Glutamatergic neuron (in vitro differentiated cells): ENCODE data around the gene AGAP1. TPM values are rescaled to one million over a fixed set of nuclear protein-coding genes. Genes with fewer than 3 reads are reported as not detected.

Experiments used
- DNase-seq: peaks from one replicate; pipeline ENCODE4 v3.0.0; 2022
- H3K27ac Mint-ChIP-seq: one replicate; pipeline ENCODE4 v1.8.0; 2020; ENCODE audit warnings: mild to moderate bottlenecking, mixed read lengths, inconsistent platforms; ENCODE audit not compliant: unreplicated experiment
- H3K27me3 Mint-ChIP-seq: one replicate; pipeline ENCODE4 v1.8.0; 2020; ENCODE audit warnings: mild to moderate bottlenecking, moderate library complexity, mixed read lengths, inconsistent platforms; ENCODE audit not compliant: unreplicated experiment
- H3K36me3 Mint-ChIP-seq: one replicate; pipeline ENCODE4 v1.8.0; 2020; ENCODE audit warnings: mild to moderate bottlenecking, mixed read lengths, inconsistent platforms; ENCODE audit not compliant: unreplicated experiment
- H3K4me1 Mint-ChIP-seq: one replicate; pipeline ENCODE4 v1.8.0; 2020; ENCODE audit warnings: mild to moderate bottlenecking, low read depth, mixed read lengths, inconsistent platforms; ENCODE audit not compliant: unreplicated experiment
- H3K4me3 Mint-ChIP-seq: one replicate; pipeline ENCODE4 v1.8.0; 2020; ENCODE audit warnings: mild to moderate bottlenecking, mixed read lengths, inconsistent platforms; ENCODE audit not compliant: unreplicated experiment
- H3K9me3 Mint-ChIP-seq: one replicate; pipeline ENCODE4 v1.8.0; 2020; ENCODE audit warnings: mild to moderate bottlenecking, moderate library complexity, mixed read lengths, inconsistent platforms; ENCODE audit not compliant: unreplicated experiment
- CTCF ChIP-seq: fragments of 200-600 bp; sonication (generic); IDR thresholded peaks from one replicate; pipeline ENCODE4 v1.5.0; 2021; ENCODE audit not compliant: partially characterized antibody, unreplicated experiment
- total RNA-seq: library from RNA; stranded (reverse); fragmentation: NEBNext Ultra II Directional; extraction: Animal tissue kit (Norgen Biotek cat#: 25700); gene quantifications from one replicate; pipeline ENCODE4 v1.2.1, GENCODE V29; 2021; ENCODE audit not compliant: unreplicated experiment

Gene AGAP1
- total RNA-seq, 1 donor from 2014 or later, result 153 TPM

GRCh38 chr2:235498946-235499812, 5.3 kb downstream of the AGAP1 start:
- Mint-ChIP-seq H3K4me1 (peaks cover 66% of the 10 kb centered on the region), H3K4me3 (no peak overlapping the region)

DNA sequence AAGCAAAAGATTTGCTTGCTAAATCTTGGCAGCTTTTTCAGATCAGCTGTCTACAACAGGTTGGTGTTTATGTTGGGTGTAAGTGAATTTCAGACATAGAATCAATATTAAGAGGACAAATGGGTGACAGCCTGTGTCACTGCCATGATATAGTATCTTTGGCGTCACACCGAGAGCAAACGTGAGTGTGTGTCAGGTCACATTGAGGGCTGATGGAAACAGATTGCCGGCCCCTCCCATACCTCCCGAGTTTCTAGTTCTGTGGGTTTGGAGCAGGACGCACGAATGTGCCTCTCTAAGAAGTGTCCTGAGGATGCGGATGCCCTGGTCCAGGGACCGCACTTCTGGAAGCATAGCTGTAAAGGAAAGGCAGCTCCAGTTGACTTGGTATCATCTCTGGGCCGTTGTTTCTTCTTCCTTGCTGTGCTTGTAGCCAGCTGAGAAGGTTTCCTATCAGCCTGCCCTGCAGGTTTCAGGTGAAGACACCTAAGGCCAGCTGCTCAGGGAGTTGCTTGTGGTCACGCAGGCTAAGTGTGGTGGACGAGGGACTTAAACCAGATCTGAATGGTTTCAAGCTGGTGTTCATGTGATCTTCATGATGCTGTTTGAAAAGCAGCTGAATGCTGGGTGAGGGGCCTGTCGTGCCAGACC, 6.4 kb downstream of the AGAP1 start:
- Mint-ChIP-seq H3K9me3 (peaks cover 12% of the 10 kb centered on the region), H3K4me1 (peaks cover 76% of the 10 kb centered on the region), H3K27me3 (peaks cover 8% of the 10 kb centered on the region), H3K27ac (peak overlapping the region; percentile 19), H3K4me3 (peak overlapping the region; percentile 19), H3K36me3 (no peaks in the 10 kb centered on the region)
- no peak for TF ChIP-seq CTCF
- no peak for DNase-seq

More at GRCh38 chr2:235498946-235499812, 5.3 kb downstream of the AGAP1 start:
- Mint-ChIP-seq H3K27me3 (peaks cover 6% of the 10 kb centered on the region), H3K36me3 (no peaks in the 10 kb centered on the region), H3K9me3 (peaks cover 12% of the 10 kb centered on the region), H3K27ac (no peak overlapping the region)
- no peak for DNase-seq
- no peak for TF ChIP-seq CTCF

DNA sequence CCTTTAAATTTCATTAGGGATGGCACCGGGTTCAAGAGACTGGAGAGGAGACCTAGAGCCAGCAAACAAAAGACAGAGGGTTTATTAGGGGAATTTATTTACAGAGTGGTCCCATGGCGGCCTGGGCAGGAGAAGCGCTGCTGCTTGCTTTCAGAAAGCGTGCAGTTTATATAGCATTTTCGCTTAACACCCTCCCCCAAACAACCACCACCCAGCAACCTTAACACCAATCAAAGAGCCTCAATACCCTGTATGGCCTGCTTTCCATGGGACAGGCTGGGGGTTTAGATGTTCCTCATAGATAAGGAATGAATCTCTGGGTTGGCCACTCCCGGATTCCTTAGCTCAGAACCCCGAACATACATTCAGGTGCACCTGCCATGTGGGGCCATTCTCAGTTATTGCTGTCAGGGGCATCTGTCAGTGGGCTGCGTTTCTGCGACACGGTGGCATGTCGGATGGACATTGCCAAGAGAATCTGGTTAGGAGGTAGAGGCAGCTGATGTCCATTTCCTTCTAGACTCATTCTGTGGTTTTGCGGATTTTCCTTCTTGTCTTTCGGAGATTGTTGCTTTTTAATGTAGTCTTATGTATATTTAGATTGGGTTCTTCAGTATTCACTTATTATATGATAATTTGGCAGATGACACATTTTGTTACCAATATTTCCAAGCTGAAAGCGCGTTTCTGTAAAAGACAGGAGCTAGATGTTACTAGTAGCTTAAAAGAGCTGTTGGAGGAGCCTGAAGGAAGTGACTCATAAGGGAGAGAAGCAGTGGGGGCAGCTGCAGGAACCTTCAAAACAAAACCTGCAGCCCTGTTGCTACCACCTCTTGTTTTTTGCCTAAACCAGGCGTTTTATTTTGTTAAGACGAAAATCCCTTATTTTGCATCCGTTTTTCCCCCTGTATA, 7.2 kb downstream of the AGAP1 start:
- H3K9me3 Mint-ChIP-seq, result peaks cover 10% of the 10 kb centered on the region
- H3K36me3 Mint-ChIP-seq, result no peaks in the 10 kb centered on the region
- H3K27me3 Mint-ChIP-seq, result peaks cover 5% of the 10 kb centered on the region
- TF ChIP-seq CTCF, result no peak
- H3K4me3 Mint-ChIP-seq, result peak overlapping the region; percentile 74
- DNase-seq, result no peak
- H3K27ac Mint-ChIP-seq, result peak overlapping the region; percentile 100
- peaks cover 78% of the 10 kb centered on the region for H3K4me1 Mint-ChIP-seq

DNA sequence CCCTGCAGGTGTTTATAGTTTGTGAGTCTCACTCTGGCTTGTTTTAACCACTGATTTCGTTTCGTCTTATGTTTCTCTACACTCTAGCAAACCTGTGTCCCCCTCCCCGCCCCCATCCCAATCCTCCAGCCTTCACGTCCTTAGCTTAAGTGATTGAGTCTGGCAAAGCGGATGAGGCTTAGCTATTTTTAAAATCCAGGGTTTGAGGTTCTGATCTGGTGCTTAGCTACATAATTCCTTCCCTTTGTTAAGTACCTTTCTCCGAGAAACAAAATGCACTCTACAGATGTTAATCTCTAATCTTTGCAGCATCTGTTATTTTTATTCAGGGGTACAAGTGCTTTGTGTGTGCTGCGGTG, 7.8 kb downstream of the AGAP1 start:
- Mint-ChIP-seq H3K4me3 (peak overlapping the region; percentile 74), H3K27me3 (peaks cover 3% of the 10 kb centered on the region), H3K4me1 (peaks cover 76% of the 10 kb centered on the region), H3K9me3 (peaks cover 6% of the 10 kb centered on the region), H3K27ac (peak overlapping the region; percentile 100), H3K36me3 (no peaks in the 10 kb centered on the region)
- DNase-seq, result no peak
- no peak for TF ChIP-seq CTCF
